ENCODE data around the gene SH3BP4. TPM values are rescaled to one million over a fixed set of nuclear protein-coding genes. Genes with fewer than 3 reads are reported as not detected.

Gene SH3BP4
- total RNA-seq, 1 donor from 2014 or later, result 36.7 TPM

DNA sequence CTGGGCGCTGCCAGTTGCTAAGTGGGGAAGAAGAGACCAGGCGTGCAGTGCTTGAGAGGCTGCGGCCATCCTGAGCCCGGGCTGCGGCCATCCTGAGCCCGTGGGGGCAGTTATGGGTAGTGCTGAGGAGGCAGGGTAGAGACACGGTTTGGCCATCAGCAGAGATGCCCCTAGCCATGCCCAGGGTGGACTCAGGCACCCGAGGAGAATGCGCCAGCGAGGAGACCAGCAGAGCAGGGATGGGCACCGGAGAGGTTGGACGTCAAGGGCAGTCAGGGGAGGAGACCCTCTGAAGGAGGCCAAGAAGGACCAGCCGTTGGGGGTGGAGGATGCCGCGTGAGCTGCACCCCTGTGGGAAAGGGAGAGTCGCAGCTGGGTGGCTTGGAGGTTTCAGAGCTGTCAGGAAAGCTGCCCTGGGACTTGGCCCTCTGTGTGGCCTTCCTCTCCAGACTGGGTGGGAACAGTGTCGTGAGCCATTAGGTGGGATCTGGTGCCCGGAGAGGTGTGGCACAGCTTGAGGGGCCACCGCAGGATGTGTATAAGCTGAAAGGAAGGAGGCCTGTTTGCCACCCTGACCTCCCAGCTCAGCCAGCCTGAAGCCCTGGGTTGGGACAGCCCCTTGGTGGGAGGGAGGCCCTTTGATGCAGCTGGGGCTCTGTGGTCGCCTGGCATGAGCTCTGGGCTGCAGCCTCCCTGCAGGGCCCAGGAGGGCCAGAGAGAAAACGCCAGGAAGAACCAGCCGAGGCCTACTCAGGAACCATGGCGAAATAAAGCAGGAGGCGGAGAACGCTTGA, 56.0 kb downstream of the SH3BP4 start:
- TF ChIP-seq, protein P1, sequence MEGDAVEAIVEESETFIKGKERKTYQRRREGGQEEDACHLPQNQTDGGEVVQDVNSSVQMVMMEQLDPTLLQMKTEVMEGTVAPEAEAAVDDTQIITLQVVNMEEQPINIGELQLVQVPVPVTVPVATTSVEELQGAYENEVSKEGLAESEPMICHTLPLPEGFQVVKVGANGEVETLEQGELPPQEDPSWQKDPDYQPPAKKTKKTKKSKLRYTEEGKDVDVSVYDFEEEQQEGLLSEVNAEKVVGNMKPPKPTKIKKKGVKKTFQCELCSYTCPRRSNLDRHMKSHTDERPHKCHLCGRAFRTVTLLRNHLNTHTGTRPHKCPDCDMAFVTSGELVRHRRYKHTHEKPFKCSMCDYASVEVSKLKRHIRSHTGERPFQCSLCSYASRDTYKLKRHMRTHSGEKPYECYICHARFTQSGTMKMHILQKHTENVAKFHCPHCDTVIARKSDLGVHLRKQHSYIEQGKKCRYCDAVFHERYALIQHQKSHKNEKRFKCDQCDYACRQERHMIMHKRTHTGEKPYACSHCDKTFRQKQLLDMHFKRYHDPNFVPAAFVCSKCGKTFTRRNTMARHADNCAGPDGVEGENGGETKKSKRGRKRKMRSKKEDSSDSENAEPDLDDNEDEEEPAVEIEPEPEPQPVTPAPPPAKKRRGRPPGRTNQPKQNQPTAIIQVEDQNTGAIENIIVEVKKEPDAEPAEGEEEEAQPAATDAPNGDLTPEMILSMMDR (IDR thresholded peaks at IDR 0.05), result no peak
- Histone ChIP-seq H3K36me3 (no peaks in the 10 kb centered on the region), H3K4me3 (no peak overlapping the region), H3K27me3 (no peaks in the 10 kb centered on the region), H3K9me3 (no peaks in the 10 kb centered on the region), H3K4me1 (peaks cover 0 to 10% of the 10 kb centered on the region in 2 donors), H3K27ac (no peak overlapping the region)
- DNase-seq (ENCODE audit: low spot score in 2 of 2), result no peak
- intact Hi-C loops (cut with DNase I), result no loop called here

DNA sequence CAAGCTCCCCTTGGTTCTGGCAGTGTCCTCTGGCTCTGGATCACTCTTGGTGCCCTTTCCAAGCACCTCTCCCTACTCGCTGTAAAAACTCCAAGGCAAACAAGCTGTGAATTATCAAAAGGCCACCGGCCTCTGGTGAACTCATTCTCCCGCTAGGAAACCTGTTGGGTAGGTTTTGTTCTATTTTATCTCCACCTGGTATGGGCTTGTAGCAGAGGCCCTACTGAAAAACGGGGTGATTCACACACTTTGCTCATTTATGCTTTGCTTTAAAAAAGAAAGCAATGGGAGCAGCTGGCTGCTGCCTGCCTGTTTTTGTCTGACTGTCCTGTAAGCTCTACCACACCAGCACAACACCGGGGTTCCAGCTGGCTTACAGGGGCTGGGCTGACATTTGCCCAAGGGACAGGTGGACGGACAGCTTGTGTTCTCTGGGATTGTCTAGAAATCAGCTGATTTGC, 56.8 kb downstream of the SH3BP4 start:
- TF ChIP-seq, protein P1 (IDR thresholded peaks at IDR 0.05), result no peak
- DNase-seq (ENCODE audit: low spot score in 2 of 2), result no peak
- Histone ChIP-seq H3K9me3 (no peaks in the 10 kb centered on the region), H3K4me1 (peaks cover 0 to 10% of the 10 kb centered on the region in 2 donors), H3K36me3 (no peaks in the 10 kb centered on the region), H3K4me3 (no peak overlapping the region), H3K27me3 (no peaks in the 10 kb centered on the region), H3K27ac (no peak overlapping the region)
- intact Hi-C loops (cut with DNase I), result no loop called here

DNA sequence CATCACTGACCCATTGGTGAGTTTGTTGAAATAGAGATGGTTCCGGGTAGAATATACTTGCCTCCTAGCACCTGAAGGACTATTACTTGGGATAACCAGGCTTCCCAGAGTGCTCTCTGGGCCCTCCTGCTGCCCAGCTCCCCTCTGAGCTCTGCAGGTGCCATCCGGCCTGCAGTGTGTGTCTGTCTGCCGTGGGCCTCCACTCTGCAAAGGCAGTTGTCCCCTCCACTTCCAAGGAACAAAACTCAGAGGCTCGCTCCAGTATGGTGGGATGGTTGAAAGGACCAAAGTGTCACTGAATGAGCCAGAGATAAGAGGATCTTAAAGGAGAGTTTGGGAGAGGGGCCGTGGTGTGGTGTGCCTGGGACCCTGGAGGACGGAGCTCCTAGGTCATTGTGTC, 57.3 kb downstream of the SH3BP4 start:
- no peak for DNase-seq (ENCODE audit: low spot score in 2 of 2)
- Histone ChIP-seq H3K36me3 (no peaks in the 10 kb centered on the region), H3K9me3 (no peaks in the 10 kb centered on the region), H3K4me3 (no peak overlapping the region), H3K27me3 (no peaks in the 10 kb centered on the region), H3K4me1 (peaks cover 0 to 10% of the 10 kb centered on the region in 2 donors), H3K27ac (no peak overlapping the region)
- TF ChIP-seq, protein P1 (IDR thresholded peaks at IDR 0.05), result no peak
- intact Hi-C loops (cut with DNase I), result no loop called here

DNA sequence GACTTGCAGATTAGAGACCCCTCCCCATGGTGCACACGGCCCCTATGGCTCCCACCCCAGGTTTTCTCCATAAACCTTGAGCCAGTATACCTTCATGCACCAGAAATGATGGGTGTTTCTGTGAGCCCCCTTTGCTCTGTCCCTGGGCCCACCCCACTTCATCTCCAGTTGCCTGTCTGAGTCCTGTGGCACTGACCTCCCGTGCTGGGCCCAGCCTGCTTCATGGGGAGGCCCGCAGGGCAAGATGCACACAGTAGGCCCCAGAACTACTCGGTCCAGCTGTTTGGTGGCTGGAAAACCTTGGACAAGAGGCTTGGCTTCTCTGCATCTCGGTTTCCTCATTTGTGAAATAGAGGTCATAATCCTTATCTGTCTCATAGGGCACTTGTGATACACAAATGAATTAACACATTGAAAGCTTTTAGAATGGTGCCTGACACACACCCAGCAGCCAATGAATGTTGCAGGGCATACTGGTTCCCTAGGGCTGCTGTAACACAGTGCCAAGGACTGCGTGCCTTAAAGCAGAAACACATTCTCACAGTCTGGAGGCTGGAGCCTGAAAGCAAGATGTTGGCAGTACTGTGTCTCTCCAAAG, 58.4 kb downstream of the SH3BP4 start:
- Histone ChIP-seq H3K27ac (no peak overlapping the region), H3K4me1 (peaks cover 0 to 8% of the 10 kb centered on the region in 2 donors), H3K27me3 (no peaks in the 10 kb centered on the region), H3K9me3 (no peaks in the 10 kb centered on the region), H3K36me3 (no peaks in the 10 kb centered on the region), H3K4me3 (no peak overlapping the region)
- no peak for DNase-seq (ENCODE audit: low spot score in 2 of 2)
- intact Hi-C loops (cut with DNase I), result no loop called here
- TF ChIP-seq, protein P1 (IDR thresholded peaks at IDR 0.05), result no peak

DNA sequence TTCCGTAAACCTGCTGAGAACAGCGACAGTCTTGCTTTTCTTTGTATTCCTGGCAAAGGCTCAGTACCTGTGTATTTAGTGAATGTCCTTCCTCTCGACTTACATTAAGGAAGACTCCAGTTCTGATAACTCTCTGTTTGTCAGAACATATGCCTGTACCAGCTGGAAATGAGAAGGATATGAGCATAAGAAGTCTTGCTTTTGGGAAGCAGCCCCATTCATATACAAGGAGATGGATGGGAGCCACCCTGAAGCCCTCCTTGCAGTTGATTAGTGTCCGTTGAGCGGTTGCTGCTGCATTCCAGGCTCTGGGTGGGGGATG, 59.8 kb downstream of the SH3BP4 start:
- no peaks in the 10 kb centered on the region for H3K27me3 ChIP-seq
- no peaks in the 10 kb centered on the region for H3K36me3 ChIP-seq
- TF ChIP-seq, protein P1 (IDR thresholded peaks at IDR 0.05), result no peak
- no peaks in the 10 kb centered on the region for H3K4me1 ChIP-seq
- H3K27ac ChIP-seq, result no peak overlapping the region
- DNase-seq (ENCODE audit: low spot score in 2 of 2), result no peak
- no peak overlapping the region for H3K4me3 ChIP-seq
- no peaks in the 10 kb centered on the region for H3K9me3 ChIP-seq
- intact Hi-C loops (cut with DNase I), result no loop called here
